C4-2B (cell line): ENCODE results near the gene NXPE1.

Source experiments
- H3K27ac ChIP-seq: fragments of 450-650 bp; 2 replicates; pipeline ENCODE4 v1.5.1; 2017
- CTCF ChIP-seq: fragments of 450-650 bp; conservative IDR thresholded peaks from 2 replicates; pipeline ENCODE4 v1.5.1; 2017; ENCODE audit warnings: mild to moderate bottlenecking
- ZFX ChIP-seq: fragments of 450-650 bp; IDR thresholded peaks from 2 replicates; pipeline ENCODE4 v1.6.1; 2017

NXPE1 gene

GRCh38 chr11:114562166-114562916 lies 2.7 kb upstream of the NXPE1 start:
- H3K27ac ChIP-seq: no peak overlapping the region
- no peak for TF ChIP-seq ZFX
- TF ChIP-seq CTCF: peak; percentile 5; the same call in 1 of the 2 replicates

GRCh38 chr11:114556135-114556534 lies 3.5 kb downstream of the NXPE1 start:
- no peak overlapping the region for H3K27ac ChIP-seq
- TF ChIP-seq ZFX: no peak
- TF ChIP-seq CTCF: no peak

GRCh38 chr11:114553642-114554041 lies 6.0 kb downstream of the NXPE1 start:
- TF ChIP-seq CTCF (no peak), ZFX (no peak)
- H3K27ac ChIP-seq: no peak overlapping the region

GRCh38 chr11:114551060-114551459 lies 8.6 kb downstream of the NXPE1 start:
- H3K27ac ChIP-seq: no peak overlapping the region
- TF ChIP-seq CTCF (no peak), ZFX (no peak)

- TF ChIP-seq ZFX (no peak), CTCF (no peak)
- H3K27ac ChIP-seq: no peak overlapping the region
Measured at GRCh38 chr11:114525682-114526081, 34.0 kb downstream of the NXPE1 start.

- no peak overlapping the region for H3K27ac ChIP-seq
- TF ChIP-seq CTCF: no peak
- no peak for TF ChIP-seq ZFX
Measured at GRCh38 chr11:114524122-114524521, 35.6 kb downstream of the NXPE1 start.

- TF ChIP-seq ZFX (no peak), CTCF (no peak)
- no peak overlapping the region for H3K27ac ChIP-seq
Measured at GRCh38 chr11:114522818-114523217, 36.9 kb downstream of the NXPE1 start.
